Neural cell (in vitro differentiated cells): ENCODE results near the gene B3GALT5. TPM values are rescaled to one million over a fixed set of nuclear protein-coding genes. Genes with fewer than 3 reads are reported as not detected.

ENCODE experiments used
- H2AFZ ChIP-seq: fragments of 200-600, 300-800 bp; sonication (generic), shearing (Covaris generic); 2 replicates; pipeline ENCODE4 v1.6.0; 2014; ENCODE audit warnings: low read depth, mild to moderate bottlenecking, antibody characterized with exemption, low read length, moderate library complexity
- H3F3A ChIP-seq: fragments of 200-600 bp; shearing (Covaris generic); 2 replicates; pipeline ENCODE4 v1.6.1; 2016; ENCODE audit warnings: mild to moderate bottlenecking, moderate library complexity, mixed read lengths, antibody characterized with exemption, low read length; ENCODE audit not compliant: insufficient read depth, poor library complexity, severe bottlenecking
- H3K27ac ChIP-seq: fragments of 200-600, 300-800 bp; sonication (generic), shearing (Covaris generic); 2 replicates; pipeline ENCODE4 v1.5.1; 2014; ENCODE audit warnings: mild to moderate bottlenecking, low read length, moderate library complexity
- H3K27me3 ChIP-seq: fragments of 300-800, 200-600 bp; sonication (generic), shearing (Covaris generic); 2 replicates; pipeline ENCODE4 v1.6.0; 2014; ENCODE audit warnings: mild to moderate bottlenecking, low read depth, low read length, moderate library complexity; ENCODE audit not compliant: insufficient read depth
- H3K36me3 ChIP-seq: fragments of 300-800, 200-600 bp; sonication (generic), shearing (Covaris generic); 2 replicates; pipeline ENCODE4 v1.5.1; 2014; ENCODE audit warnings: mild to moderate bottlenecking, antibody characterized with exemption, low read length, moderate library complexity; ENCODE audit not compliant: insufficient read depth
- H3K4me2 ChIP-seq: fragments of 300-800, 200-600 bp; sonication (generic), shearing (Covaris generic); 2 replicates; pipeline ENCODE4 v1.6.0; 2014; ENCODE audit warnings: mild to moderate bottlenecking, low read length
- H3K4me3 ChIP-seq: fragments of 300-800, 200-600 bp; sonication (generic), shearing (Covaris generic); 2 replicates; pipeline ENCODE4 v1.5.1; 2014; ENCODE audit warnings: mild to moderate bottlenecking, low read length, moderate library complexity
- H3K79me2 ChIP-seq: fragments of 200-600 bp; shearing (Covaris generic); replicated peaks from 2 replicates; pipeline ENCODE4 v1.6.0; 2014; ENCODE audit warnings: mild to moderate bottlenecking, low read length, moderate library complexity; ENCODE audit not compliant: insufficient read depth
- H3K9ac ChIP-seq: fragments of 300-800, 200-600 bp; sonication (generic), shearing (Covaris generic); 2 replicates; pipeline ENCODE4 v1.6.1; 2016; ENCODE audit warnings: mild to moderate bottlenecking, low read length, mixed read lengths
- H3K9me2 ChIP-seq: fragments of 200-600 bp; shearing (Covaris generic); 2 replicates; pipeline ENCODE4 v1.6.1; 2016; ENCODE audit warnings: mild to moderate bottlenecking, low read length, mixed read lengths; ENCODE audit not compliant: insufficient read depth
- H3K9me3 ChIP-seq: fragments of 200-600, 300-800 bp; sonication (generic), shearing (Covaris generic); 2 replicates; pipeline ENCODE4 v1.6.1; 2016; ENCODE audit warnings: mild to moderate bottlenecking, mixed run types, low read length, moderate library complexity, mixed read lengths
- H4K20me1 ChIP-seq: fragments of 200-600 bp; shearing (Covaris generic); 2 replicates; pipeline ENCODE4 v1.6.1; 2016; ENCODE audit warnings: mild to moderate bottlenecking, mixed run types; ENCODE audit not compliant: insufficient read depth
- CTCF ChIP-seq: fragments of 450-650 bp; IDR thresholded peaks from 2 replicates; pipeline ENCODE4 v1.5.1; 2014; ENCODE audit warnings: antibody characterized with exemption, mild to moderate bottlenecking, moderate library complexity; ENCODE audit not compliant: poor library complexity, severe bottlenecking
- EP300 ChIP-seq: fragments of 450-650 bp; conservative IDR thresholded peaks from 2 replicates; pipeline ENCODE4 v1.6.1; 2014; ENCODE audit warnings: antibody characterized with exemption, mild to moderate bottlenecking, moderate library complexity; ENCODE audit not compliant: poor library complexity, severe bottlenecking
- EZH2 ChIP-seq: fragments of 200-600, 300-800 bp; shearing (Covaris generic), sonication (generic); IDR thresholded peaks from 2 replicates; pipeline ENCODE4 v1.6.1; 2014; ENCODE audit warnings: antibody characterized with exemption, low read length, borderline replicate concordance, mild to moderate bottlenecking; ENCODE audit not compliant: insufficient read depth, poor library complexity, severe bottlenecking
- MXI1 ChIP-seq: fragments of 450-650 bp; conservative IDR thresholded peaks from 2 replicates; pipeline ENCODE4 v1.6.1; 2014; ENCODE audit warnings: antibody characterized with exemption, mild to moderate bottlenecking; ENCODE audit not compliant: poor library complexity, severe bottlenecking
- POLR2AphosphoS5 ChIP-seq: IDR thresholded peaks from 2 replicates; pipeline ENCODE4 v1.6.1; 2012
- RAD21 ChIP-seq: fragments of 450-650 bp; conservative IDR thresholded peaks from 2 replicates; pipeline ENCODE4 v1.6.1; 2014; ENCODE audit warnings: antibody characterized with exemption, mild to moderate bottlenecking, moderate library complexity
- REST ChIP-seq: IDR thresholded peaks from 2 replicates; pipeline ENCODE4 v1.6.1; 2012; ENCODE audit warnings: borderline replicate concordance
- SMC3 ChIP-seq: fragments of 450-650 bp; conservative IDR thresholded peaks from 2 replicates; pipeline ENCODE4 v1.6.1; 2014; ENCODE audit warnings: antibody characterized with exemption, mild to moderate bottlenecking, moderate library complexity; ENCODE audit not compliant: poor library complexity
- TAF1 ChIP-seq: IDR thresholded peaks from 2 replicates; pipeline ENCODE4 v1.6.1; 2012; ENCODE audit warnings: low read depth
- polyA plus RNA-seq: library from polyadenylated mRNA; depleted of rRNA; stranded (reverse); fragments of >200 nt; gene quantifications from 2 replicates; pipeline ENCODE4 v1.2.3, GENCODE V29; 2014

B3GALT5 gene
- polyA plus RNA-seq, 1 donor from 2014 or later, result 0.50 TPM

- Histone ChIP-seq H3K4me3 (no peak overlapping the region), H3K27ac (no peak overlapping the region), H3K27me3 (no peaks in the 10 kb centered on the region), H3F3A (no peaks in the 10 kb centered on the region), H3K79me2 (no peaks in the 10 kb centered on the region), H2AFZ (no peak overlapping the region), H3K4me2 (no peak overlapping the region), H4K20me1 (no peaks in the 10 kb centered on the region), H3K9me2 (no peaks in the 10 kb centered on the region), H3K9me3 (no peaks in the 10 kb centered on the region), H3K9ac (no peak overlapping the region), H3K36me3 (no peaks in the 10 kb centered on the region)
- no peak for TF ChIP-seq CTCF
- no peak for TF ChIP-seq EP300
- TF ChIP-seq RAD21, result no peak
- TF ChIP-seq REST, result no peak
- TF ChIP-seq POLR2AphosphoS5, result no peak
- no peak for TF ChIP-seq EZH2
- no peak for TF ChIP-seq SMC3
- TF ChIP-seq TAF1, result no peak
- no peak for TF ChIP-seq MXI1
Measured at GRCh38 chr21:39657091-39657689, 44.5 kb downstream of the B3GALT5 start.

GRCh38 chr21:39658066-39658465 lies 45.3 kb downstream of the B3GALT5 start:
- Histone ChIP-seq H3F3A (no peaks in the 10 kb centered on the region), H3K36me3 (no peaks in the 10 kb centered on the region), H4K20me1 (no peaks in the 10 kb centered on the region), H3K9me3 (no peaks in the 10 kb centered on the region), H3K9me2 (no peaks in the 10 kb centered on the region), H3K4me3 (no peak overlapping the region), H3K9ac (no peak overlapping the region), H3K79me2 (no peaks in the 10 kb centered on the region), H3K27me3 (no peaks in the 10 kb centered on the region), H3K4me2 (no peak overlapping the region), H3K27ac (no peak overlapping the region), H2AFZ (no peak overlapping the region)
- no peak for TF ChIP-seq POLR2AphosphoS5
- TF ChIP-seq TAF1, result no peak
- no peak for TF ChIP-seq REST
- TF ChIP-seq EP300, result no peak
- TF ChIP-seq MXI1, result no peak
- TF ChIP-seq RAD21, result no peak
- no peak for TF ChIP-seq EZH2
